22Rv1 (cell line): ENCODE measurements around the gene CTAGE4.

Experiments
- ZFX ChIP-seq: fragments of 450-650 bp; IDR thresholded peaks from 2 replicates; pipeline ENCODE4 v1.6.1; 2017; ENCODE audit warnings: antibody characterized with exemption, borderline replicate concordance
- TF ChIP-seq, protein P1 (sequence below): fragments of 450-650 bp; IDR thresholded peaks from 2 replicates; pipeline ENCODE4 v1.5.1; 2017; ENCODE audit warnings: mild to moderate bottlenecking

DNA sequence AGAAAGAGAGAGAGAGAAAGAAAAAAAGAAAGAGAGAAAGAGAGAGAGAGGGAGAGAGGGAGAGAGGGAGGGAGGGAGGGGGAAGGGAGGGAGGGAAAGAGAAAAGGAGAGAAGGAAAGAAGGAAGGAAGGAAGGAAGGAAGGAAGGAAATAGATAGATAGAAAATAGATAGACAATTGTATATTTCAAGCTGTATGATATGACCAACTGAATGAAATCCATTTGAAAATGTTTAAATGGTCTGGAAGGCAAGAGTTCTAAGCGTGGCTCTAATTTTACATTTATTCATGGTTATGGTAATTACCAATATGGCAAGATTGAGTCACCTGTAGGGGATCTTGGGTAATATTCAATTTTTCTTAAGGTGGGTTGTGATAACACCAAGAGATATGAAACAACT is 24.4 kb upstream of the CTAGE4 start:
- TF ChIP-seq, protein P1, sequence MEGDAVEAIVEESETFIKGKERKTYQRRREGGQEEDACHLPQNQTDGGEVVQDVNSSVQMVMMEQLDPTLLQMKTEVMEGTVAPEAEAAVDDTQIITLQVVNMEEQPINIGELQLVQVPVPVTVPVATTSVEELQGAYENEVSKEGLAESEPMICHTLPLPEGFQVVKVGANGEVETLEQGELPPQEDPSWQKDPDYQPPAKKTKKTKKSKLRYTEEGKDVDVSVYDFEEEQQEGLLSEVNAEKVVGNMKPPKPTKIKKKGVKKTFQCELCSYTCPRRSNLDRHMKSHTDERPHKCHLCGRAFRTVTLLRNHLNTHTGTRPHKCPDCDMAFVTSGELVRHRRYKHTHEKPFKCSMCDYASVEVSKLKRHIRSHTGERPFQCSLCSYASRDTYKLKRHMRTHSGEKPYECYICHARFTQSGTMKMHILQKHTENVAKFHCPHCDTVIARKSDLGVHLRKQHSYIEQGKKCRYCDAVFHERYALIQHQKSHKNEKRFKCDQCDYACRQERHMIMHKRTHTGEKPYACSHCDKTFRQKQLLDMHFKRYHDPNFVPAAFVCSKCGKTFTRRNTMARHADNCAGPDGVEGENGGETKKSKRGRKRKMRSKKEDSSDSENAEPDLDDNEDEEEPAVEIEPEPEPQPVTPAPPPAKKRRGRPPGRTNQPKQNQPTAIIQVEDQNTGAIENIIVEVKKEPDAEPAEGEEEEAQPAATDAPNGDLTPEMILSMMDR, result no peak
- no peak for TF ChIP-seq ZFX
